Measurements from ENCODE around the gene TMEM267. TPM values are rescaled to one million over a fixed set of nuclear protein-coding genes. Genes with fewer than 3 reads are reported as not detected.

TMEM267 gene
- total and polyA plus RNA-seq, 2 of the 8 experiments (the other 6 are each of a cell fraction or from before 2014, with no cell fraction given), result 4.8 to 6.2 TPM

- TF ChIP-seq MAX (IDR thresholded peaks at IDR 0.05), result no peak
- no peak for TF ChIP-seq JUN (IDR thresholded peaks at IDR 0.05; ENCODE audit: low read depth, low read length)
- TF ChIP-seq HDAC2 (IDR thresholded peaks at IDR 0.05; ENCODE audit: borderline replicate concordance in 1 of 2, low read depth in 2 of 2, low read length in 2 of 2), result no peak
- TF ChIP-seq HDAC6 (IDR thresholded peaks at IDR 0.05; ENCODE audit: low read depth, low read length), result no peak
- no peak for TF ChIP-seq SRF (IDR thresholded peaks at IDR 0.05; ENCODE audit: low read depth, low read length)
- no peak for TF ChIP-seq CREB1 (IDR thresholded peaks at IDR 0.05)
- no peak for TF ChIP-seq CEBPB (IDR thresholded peaks at IDR 0.05; ENCODE audit: low read depth, low read length)
- no peak for TF ChIP-seq JUND (IDR thresholded peaks at IDR 0.05; ENCODE audit: low read length)
- TF ChIP-seq BCL11A (IDR thresholded peaks at IDR 0.05; ENCODE audit: low read depth in 2 of 2, low read length in 2 of 2), result no peak
- TF ChIP-seq YY1 (IDR thresholded peaks at IDR 0.05; ENCODE audit: low read depth, low read length), result no peak
- DNase-seq (ENCODE audit: low read depth in 1 of 2, low spot score in 2 of 2) (no peak), FAIRE-seq (no peak)
- H2BK120ac ChIP-seq (replicated peaks; ENCODE audit: low read depth, low read length), result no peak overlapping the region
- H2AK5ac ChIP-seq (ENCODE audit: low read depth, low read length), result no peak overlapping the region
- no peaks in the 10 kb centered on the region for H3K9me3 ChIP-seq (ENCODE audit: insufficient read depth in 2 of 2, low read depth in 1 of 2, low read length in 1 of 2)
- no peaks in the 10 kb centered on the region for H4K20me1 ChIP-seq (replicated peaks in 1 of 2; ENCODE audit: control insufficient read depth in 1 of 2, insufficient read depth in 2 of 2, low read length in 2 of 2)
- H3K27me3 ChIP-seq (replicated peaks in 1 of 4; ENCODE audit: control insufficient read depth in 3 of 4, extremely low read depth in 1 of 4, insufficient read depth in 3 of 4, low read length in 3 of 4), result no peaks in the 10 kb centered on the region
- no peak overlapping the region for H2BK5ac ChIP-seq (ENCODE audit: low read depth, low read length)
- H3K79me2 ChIP-seq (ENCODE audit: control insufficient read depth in 1 of 2, insufficient read depth in 2 of 2, low read length in 2 of 2), result no peaks in the 10 kb centered on the region
- H3K4me1 ChIP-seq (replicated peaks in 1 of 4; ENCODE audit: control insufficient read depth in 3 of 4, insufficient read depth in 4 of 4, low read length in 3 of 4), result no peaks in the 10 kb centered on the region
- H3K4ac ChIP-seq (replicated peaks; ENCODE audit: insufficient read length, low read depth, low read length), result no peak overlapping the region
- no peaks in the 10 kb centered on the region for H3K79me1 ChIP-seq (ENCODE audit: low read depth, low read length)
- H3K9ac ChIP-seq (replicated peaks in 1 of 4; ENCODE audit: extremely low read depth in 1 of 4, low read depth in 3 of 4, low read length in 3 of 4), result no peak overlapping the region
- no peak overlapping the region for H4K5ac ChIP-seq (ENCODE audit: insufficient read length, low read depth, low read length)
- WGBS, 2 experiments (ENCODE audit: extremely low coverage in 1 of 2, insufficient coverage in 1 of 2, insufficient read length in 1 of 2, insufficient replicate concordance in 2 of 2, low coverage in 1 of 2, low lambda C conversion rate in 2 of 2, missing lambda C conversion rate in 1 of 2), result 86% methylated on average over 4 of the region's 4 CpGs; no CpG with 5 or more reads in 1 of the 2 experiments
- no peak overlapping the region for H2BK15ac ChIP-seq (ENCODE audit: low read length)
- no peaks in the 10 kb centered on the region for H3K23me2 ChIP-seq (ENCODE audit: low read depth, low read length)
- no peaks in the 10 kb centered on the region for H3K36me3 ChIP-seq (ENCODE audit: control insufficient read depth in 2 of 4, insufficient read depth in 4 of 4, low read length in 3 of 4)
- H3K23ac ChIP-seq (ENCODE audit: insufficient read length), result no peak overlapping the region
- H4K91ac ChIP-seq (replicated peaks; ENCODE audit: insufficient read length, low read length), result no peak overlapping the region
- ChIA-PET CTCF (ENCODE audit: partially characterized antibody) (interaction anchor here (0.6 to 1.3 kb wide), 2 partner anchors 30 to 40 kb away, joined by 3 read pairs; no protein-coding TSS in a partner anchor), POLR2A (ENCODE audit: partially characterized antibody) (interaction anchor here (1.0 kb wide), 1 partner anchor 64 kb away, joined by 3 read pairs; no protein-coding TSS in a partner anchor)
- no peak overlapping the region for H4K8ac ChIP-seq (ENCODE audit: extremely low read depth, insufficient read depth, low read length)
- H3K18ac ChIP-seq (ENCODE audit: extremely low read depth, low read length), result no peak overlapping the region
- no peak overlapping the region for H3K4me2 ChIP-seq (ENCODE audit: insufficient read depth in 1 of 2, low read depth in 2 of 2, low read length in 2 of 2)
- H2BK12ac ChIP-seq (ENCODE audit: low read depth, low read length), result no peak overlapping the region
- H3K56ac ChIP-seq (replicated peaks; ENCODE audit: insufficient read length, low read depth, low read length), result no peak overlapping the region
- H3K14ac ChIP-seq (ENCODE audit: insufficient read length), result no peak overlapping the region
- peak overlapping the region; percentile 89; the same call in 1 of the 2 replicates for H2AFZ ChIP-seq (ENCODE audit: low read length)
- no peak overlapping the region for H3K4me3 ChIP-seq (ENCODE audit: extremely low read depth in 1 of 4, insufficient read depth in 2 of 4, low read depth in 3 of 4, low read length in 4 of 4)
- H3K27ac ChIP-seq (ENCODE audit: low read depth, low read length), result no peak overlapping the region
- no peak overlapping the region for H2BK20ac ChIP-seq (ENCODE audit: low read length)
These were observed 63.4 kb downstream of the TMEM267 start for GRCh38 chr5:43420241-43420640.

Measured in H1 (cell line).